Endothelial cell of umbilical vein (primary cell): ENCODE results near the gene ADAMTSL2. TPM values are rescaled to one million over a fixed set of nuclear protein-coding genes. Genes with fewer than 3 reads are reported as not detected.

Source experiments
- BruUV-seq: library from RNA; stranded (reverse); fragments of 400-500 nt; replicated peaks from 2 replicates; lab custom pipeline; 2021; lab: Mats Ljungman, UMichigan
- CTCF ChIA-PET: fragments of 300-600, 350-600 bp; sonication (Branson Sonifier 250); formaldehyde crosslinking; loops from one replicate; lab custom pipeline; 2021; ENCODE audit warnings: antibody characterized with exemption, inconsistent platforms; lab: Charles Lee
- POLR2A ChIA-PET: fragments of 300-600, 350-600 bp; sonication (Branson Sonifier 250); formaldehyde crosslinking; loops from one replicate; lab custom pipeline; 2021; ENCODE audit warnings: antibody characterized with exemption, inconsistent platforms; lab: Charles Lee
- DNase-seq: peaks from one replicate; pipeline ENCODE4 v3.0.0-alpha.2; 2011; ENCODE audit warnings: low read depth, low spot score
- FAIRE-seq: peaks from 2 replicates; lab custom pipeline; 2011; peaks lifted over from hg19 to GRCh38; lab: Jason Lieb, UNC
- H2AFZ ChIP-seq: 2 replicates; pipeline ENCODE4 v1.6.0; 2012; ENCODE audit warnings: low read depth, low read length, control low read depth, inconsistent platforms
- H3K27ac ChIP-seq: 2 replicates; pipeline ENCODE4 v1.5.1; 2011; ENCODE audit warnings: low read depth, mild to moderate bottlenecking, control low read depth, low read length, moderate library complexity; ENCODE audit not compliant: insufficient read depth
- H3K27me3 ChIP-seq, 2 experiments: 2 replicates each; pipeline versions ENCODE4 v1.6.0 to v1.6.1; 2011; ENCODE audit warnings: low read length in 2 of 2, mixed read lengths in 1 of 2; ENCODE audit not compliant: control insufficient read depth in 2 of 2, insufficient read depth in 2 of 2
- H3K36me3 ChIP-seq, 2 experiments: 2 replicates in 1 of 2; 3 replicates in 1 of 2; pipeline ENCODE4 v1.5.1; 2011; ENCODE audit warnings: low read length in 2 of 2, mild to moderate bottlenecking in 1 of 2, moderate library complexity in 1 of 2; ENCODE audit not compliant: control insufficient read depth in 2 of 2, insufficient read depth in 2 of 2; ENCODE audit errors: extremely low read depth in 1 of 2
- H3K4me1 ChIP-seq: 3 replicates; pipeline ENCODE4 v1.5.1; 2011; ENCODE audit warnings: mild to moderate bottlenecking, low read length; ENCODE audit not compliant: control insufficient read depth, insufficient read depth; ENCODE audit errors: extremely low read depth
- H3K4me2 ChIP-seq: 2 replicates; pipeline ENCODE4 v1.6.1; 2011; ENCODE audit warnings: low read length, control low read depth, mixed read lengths; ENCODE audit not compliant: insufficient read depth
- H3K4me3 ChIP-seq, 3 experiments: fragments of 200-600 bp in 1 of 3; sonication (generic), shearing (Covaris generic) in 1 of 3; replicated peaks in 1 of 3; 2 replicates each; pipeline ENCODE4 v1.5.1; 2011 to 2016; ENCODE audit warnings: control low read depth in 3 of 3, low read length in 3 of 3, mild to moderate bottlenecking in 2 of 3, inconsistent platforms in 1 of 3, low read depth in 1 of 3, moderate library complexity in 1 of 3; ENCODE audit not compliant: insufficient read depth in 1 of 3
- H3K79me2 ChIP-seq: 2 replicates; pipeline ENCODE4 v1.6.0; 2012; ENCODE audit warnings: low read length, inconsistent platforms; ENCODE audit not compliant: control insufficient read depth, insufficient read depth
- H3K9ac ChIP-seq: replicated peaks from 2 replicates; pipeline ENCODE3; 2011; ENCODE audit warnings: low read length, control low read depth; ENCODE audit not compliant: insufficient read depth; ENCODE audit errors: extremely low read depth
- H3K9me1 ChIP-seq: replicated peaks from 3 replicates; pipeline ENCODE4 v1.6.0; 2011; ENCODE audit warnings: mild to moderate bottlenecking, low read length; ENCODE audit not compliant: control insufficient read depth, insufficient read depth; ENCODE audit errors: extremely low read depth
- H3K9me3 ChIP-seq: replicated peaks from 2 replicates; pipeline ENCODE4 v1.5.1; 2012; ENCODE audit warnings: low read length, inconsistent platforms; ENCODE audit not compliant: control insufficient read depth, insufficient read depth
- H4K20me1 ChIP-seq: replicated peaks from 2 replicates; pipeline ENCODE3; 2011; ENCODE audit warnings: mild to moderate bottlenecking, low read length; ENCODE audit not compliant: control insufficient read depth, insufficient read depth; ENCODE audit errors: extremely low read depth
- CTCF ChIP-seq, 2 donors: IDR thresholded peaks; 1 replicate in 1 of 2; 2 replicates in 1 of 2; pipeline ENCODE4 v1.5.1; 2011; ENCODE audit warnings: low read length in 2 of 2, mild to moderate bottlenecking in 2 of 2, moderate library complexity in 2 of 2, control low read depth in 1 of 2, inconsistent platforms in 1 of 2, low read depth in 1 of 2; ENCODE audit not compliant: insufficient read depth in 1 of 2; ENCODE audit errors: extremely low read depth in 1 of 2
- EZH2 ChIP-seq: IDR thresholded peaks from 2 replicates; pipeline ENCODE4 v1.6.1; 2012; ENCODE audit warnings: borderline replicate concordance, low read depth, mild to moderate bottlenecking, moderate library complexity, low read length, inconsistent platforms; ENCODE audit not compliant: severe bottlenecking
- FOS ChIP-seq: IDR thresholded peaks from 2 replicates; pipeline ENCODE4 v1.6.1; 2011; ENCODE audit warnings: mild to moderate bottlenecking, low read length, moderate library complexity, borderline replicate concordance; ENCODE audit not compliant: insufficient read depth
- GATA2 ChIP-seq: IDR thresholded peaks from 2 replicates; pipeline ENCODE4 v1.7.0; 2011; ENCODE audit warnings: low read depth, mild to moderate bottlenecking, moderate library complexity, mixed read lengths, low read length; ENCODE audit not compliant: insufficient read length, insufficient read depth
- JUN ChIP-seq: IDR thresholded peaks from 2 replicates; pipeline ENCODE4 v1.6.1; 2011; ENCODE audit warnings: borderline replicate concordance, low read depth; ENCODE audit not compliant: insufficient read length, insufficient read depth
- MYC ChIP-seq: IDR thresholded peaks from one replicate; pipeline ENCODE4 v1.6.1; 2011; ENCODE audit warnings: mild to moderate bottlenecking, low read depth, low read length
- POLR2A ChIP-seq: IDR thresholded peaks from 2 replicates; pipeline ENCODE4 v1.6.1; 2012; ENCODE audit warnings: low read depth, mild to moderate bottlenecking, control low read depth, low read length
- POLR2AphosphoS5 ChIP-seq: IDR thresholded peaks from 2 replicates; pipeline ENCODE4 v1.6.1; 2012; ENCODE audit warnings: low read depth, mild to moderate bottlenecking, control low read depth, low read length, moderate library complexity; ENCODE audit not compliant: insufficient read depth
- dilution Hi-C: fragments of 300-500 bp; cut with MboI; formaldehyde crosslinking; loops from one replicate; pipeline ENCODE4 v1.15.0; 2019; ENCODE audit warnings: low sequenced_read_pairs; ENCODE audit not compliant: extremely low pct_ligation_motif_present
- intact Hi-C: fragments of 100-400 bp; cut with micrococcal nuclease; formaldehyde crosslinking; loops from one replicate; pipeline ENCODE4 v1.10.0; 2022
- polyA plus RNA-seq, 4 experiments: library from polyadenylated mRNA; depleted of rRNA in 3 of 4; stranded (reverse) in 3 of 4; unstranded in 1 of 4; fragments of >200 nt; gene quantifications; 2 replicates each; pipeline versions ENCODE4 v1.2.1 to v1.2.3, GENCODE V29; 2011 to 2012; ENCODE audit warnings: missing spikeins in 1 of 4
- total RNA-seq: library from RNA; stranded (reverse); gene quantifications from 2 replicates; pipeline ENCODE4 v1.2.3, GENCODE V29; 2021
- TF ChIP-seq, protein P1 (sequence below): IDR thresholded peaks from 2 replicates; pipeline ENCODE4 v1.6.1; 2011; ENCODE audit not compliant: insufficient read depth, insufficient read length

ADAMTSL2 gene
- total and polyA plus RNA-seq, 2 donors (not counting 3 experiments of a cell fraction or from before 2014, with no cell fraction given) = not detected

DNA sequence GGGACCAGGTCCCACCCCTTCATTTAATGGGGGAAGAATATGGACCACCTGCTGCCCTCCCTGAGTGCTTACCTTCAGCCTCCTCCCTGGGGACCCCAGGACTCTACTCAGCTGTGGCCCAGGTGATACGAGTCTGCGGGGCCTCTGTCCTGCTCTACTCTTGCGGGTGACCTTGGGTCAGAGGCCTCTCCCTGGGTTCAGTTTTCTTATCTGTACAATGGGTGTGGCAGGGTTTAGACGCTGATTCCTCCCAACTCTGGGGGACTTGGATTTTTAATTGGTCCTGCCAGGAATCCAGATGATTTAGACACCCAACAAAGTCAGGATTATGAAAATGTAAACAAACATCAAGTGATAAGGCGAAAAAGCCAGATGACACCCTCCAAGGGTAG lies 49.7 kb downstream of the ADAMTSL2 start:
- Histone ChIP-seq H3K36me3 (no peaks in the 10 kb centered on the region), H3K27ac (no peak overlapping the region), H3K9me3 (no peaks in the 10 kb centered on the region), H3K27me3 (peaks cover 2 to 4% of the 10 kb centered on the region in 2 experiments), H3K4me1 (no peaks in the 10 kb centered on the region), H3K9ac (no peak overlapping the region), H4K20me1 (no peaks in the 10 kb centered on the region), H3K79me2 (no peaks in the 10 kb centered on the region), H3K4me2 (no peak overlapping the region), H3K9me1 (no peaks in the 10 kb centered on the region), H3K4me3 (no peak overlapping the region), H2AFZ (no peak overlapping the region)
- TF ChIP-seq FOS (no peak), GATA2 (no peak), CTCF (IDR thresholded peaks at IDR 0.05; ENCODE audit: extremely low read depth in 1 of 2, insufficient read depth in 1 of 2, low read depth in 1 of 2, low read length in 2 of 2) (no peak), POLR2A (no peak), POLR2AphosphoS5 (no peak), EZH2 (no peak), JUN (no peak), MYC (no peak)
- TF ChIP-seq, protein P1, sequence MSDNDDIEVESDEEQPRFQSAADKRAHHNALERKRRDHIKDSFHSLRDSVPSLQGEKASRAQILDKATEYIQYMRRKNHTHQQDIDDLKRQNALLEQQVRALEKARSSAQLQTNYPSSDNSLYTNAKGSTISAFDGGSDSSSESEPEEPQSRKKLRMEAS = no peak
- DNase-seq (no peak), FAIRE-seq (no peak)
- intact Hi-C loops = no loop called here
- ChIA-PET CTCF (interaction anchor here (0.8 kb wide), 1 partner anchor 198 kb away, joined by 3 read pairs; no protein-coding TSS in a partner anchor), POLR2A (no interaction called here)
- dilution Hi-C loops = no loop called here
- no TSS peak for BruUV-seq
